ENCODE measurements around the gene SLC9A9.

- TF ChIP-seq POLR2A (IDR thresholded peaks at IDR 0.05; ENCODE audit: low read length) (no peak), GATA1 (IDR thresholded peaks at IDR 0.05; ENCODE audit: low read depth, low read length) (no peak)
These were observed 514.0 kb downstream of the SLC9A9 start for GRCh38 chr3:143334231-143334630.
